ENCODE data around the gene PDCL2. TPM values are rescaled to one million over a fixed set of nuclear protein-coding genes. Genes with fewer than 3 reads are reported as not detected.

PDCL2 gene
- total and polyA plus RNA-seq, 2 experiments from 2014 or later, result 0.35 to 1.9 TPM

- H3K9me3 Mint-ChIP-seq, result peaks cover 64% of the 10 kb centered on the region
- Histone ChIP-seq H3K27me3 (ENCODE audit: insufficient read depth) (no peaks in the 10 kb centered on the region), H2AFZ (no peak overlapping the region), H4K20me1 (replicated peaks; ENCODE audit: insufficient read depth) (no peaks in the 10 kb centered on the region), H3K4me2 (no peak overlapping the region), H3K4me1 (ENCODE audit: insufficient read depth) (no peaks in the 10 kb centered on the region), H3K79me2 (replicated peaks; ENCODE audit: insufficient read depth) (no peaks in the 10 kb centered on the region), H3K36me3 (ENCODE audit: insufficient read depth) (peaks cover 22% of the 10 kb centered on the region), H3K9me2 (ENCODE audit: insufficient read depth) (no peaks in the 10 kb centered on the region), H3K4me3 (no peak overlapping the region), H3F3A (replicated peaks; ENCODE audit: low read depth) (no peaks in the 10 kb centered on the region), H3K27ac (ENCODE audit: low read depth) (no peak overlapping the region)
- peaks cover 50% of the 10 kb centered on the region for H3K36me3 Mint-ChIP-seq (ENCODE audit: low read depth)
- H3K27ac Mint-ChIP-seq, result no peak overlapping the region
- ATAC-seq (no peak), DNase-seq (ENCODE audit: low spot score) (no peak)
- no peak for TF ChIP-seq JUNB (IDR thresholded peaks at IDR 0.05; ENCODE audit: unreplicated experiment)
- TF ChIP-seq ZNF114 (CRISPR knock-in tag; IDR thresholded peaks at IDR 0.05), result no peak
- no peak for TF ChIP-seq ZNF462 (CRISPR knock-in tag; IDR thresholded peaks at IDR 0.05)
- no peak for TF ChIP-seq CREB1 (CRISPR knock-in tag; IDR thresholded peaks at IDR 0.05; ENCODE audit: low read depth)
- TF ChIP-seq POLR2AphosphoS5 (IDR thresholded peaks at IDR 0.05; ENCODE audit: low read depth), result no peak
- TF ChIP-seq EZH2 (IDR thresholded peaks at IDR 0.05; ENCODE audit: low read depth, unreplicated experiment), result no peak
- TF ChIP-seq, protein P1, sequence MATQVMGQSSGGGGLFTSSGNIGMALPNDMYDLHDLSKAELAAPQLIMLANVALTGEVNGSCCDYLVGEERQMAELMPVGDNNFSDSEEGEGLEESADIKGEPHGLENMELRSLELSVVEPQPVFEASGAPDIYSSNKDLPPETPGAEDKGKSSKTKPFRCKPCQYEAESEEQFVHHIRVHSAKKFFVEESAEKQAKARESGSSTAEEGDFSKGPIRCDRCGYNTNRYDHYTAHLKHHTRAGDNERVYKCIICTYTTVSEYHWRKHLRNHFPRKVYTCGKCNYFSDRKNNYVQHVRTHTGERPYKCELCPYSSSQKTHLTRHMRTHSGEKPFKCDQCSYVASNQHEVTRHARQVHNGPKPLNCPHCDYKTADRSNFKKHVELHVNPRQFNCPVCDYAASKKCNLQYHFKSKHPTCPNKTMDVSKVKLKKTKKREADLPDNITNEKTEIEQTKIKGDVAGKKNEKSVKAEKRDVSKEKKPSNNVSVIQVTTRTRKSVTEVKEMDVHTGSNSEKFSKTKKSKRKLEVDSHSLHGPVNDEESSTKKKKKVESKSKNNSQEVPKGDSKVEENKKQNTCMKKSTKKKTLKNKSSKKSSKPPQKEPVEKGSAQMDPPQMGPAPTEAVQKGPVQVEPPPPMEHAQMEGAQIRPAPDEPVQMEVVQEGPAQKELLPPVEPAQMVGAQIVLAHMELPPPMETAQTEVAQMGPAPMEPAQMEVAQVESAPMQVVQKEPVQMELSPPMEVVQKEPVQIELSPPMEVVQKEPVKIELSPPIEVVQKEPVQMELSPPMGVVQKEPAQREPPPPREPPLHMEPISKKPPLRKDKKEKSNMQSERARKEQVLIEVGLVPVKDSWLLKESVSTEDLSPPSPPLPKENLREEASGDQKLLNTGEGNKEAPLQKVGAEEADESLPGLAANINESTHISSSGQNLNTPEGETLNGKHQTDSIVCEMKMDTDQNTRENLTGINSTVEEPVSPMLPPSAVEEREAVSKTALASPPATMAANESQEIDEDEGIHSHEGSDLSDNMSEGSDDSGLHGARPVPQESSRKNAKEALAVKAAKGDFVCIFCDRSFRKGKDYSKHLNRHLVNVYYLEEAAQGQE (IDR thresholded peaks at IDR 0.05; ENCODE audit: unreplicated experiment), result no peak
- no peak for TF ChIP-seq CTCF (conservative IDR thresholded peaks at IDR 0.05; ENCODE audit: low read depth in 2 of 2)
- TF ChIP-seq ZNF331 (CRISPR knock-in tag; IDR thresholded peaks at IDR 0.05; ENCODE audit: low read depth), result no peak
- no peak for TF ChIP-seq NANOG (IDR thresholded peaks at IDR 0.05; ENCODE audit: borderline replicate concordance)
- TF ChIP-seq, protein P2, sequence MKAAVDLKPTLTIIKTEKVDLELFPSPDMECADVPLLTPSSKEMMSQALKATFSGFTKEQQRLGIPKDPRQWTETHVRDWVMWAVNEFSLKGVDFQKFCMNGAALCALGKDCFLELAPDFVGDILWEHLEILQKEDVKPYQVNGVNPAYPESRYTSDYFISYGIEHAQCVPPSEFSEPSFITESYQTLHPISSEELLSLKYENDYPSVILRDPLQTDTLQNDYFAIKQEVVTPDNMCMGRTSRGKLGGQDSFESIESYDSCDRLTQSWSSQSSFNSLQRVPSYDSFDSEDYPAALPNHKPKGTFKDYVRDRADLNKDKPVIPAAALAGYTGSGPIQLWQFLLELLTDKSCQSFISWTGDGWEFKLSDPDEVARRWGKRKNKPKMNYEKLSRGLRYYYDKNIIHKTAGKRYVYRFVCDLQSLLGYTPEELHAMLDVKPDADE (IDR thresholded peaks at IDR 0.05), result no peak
- TF ChIP-seq STAT1 (IDR thresholded peaks at IDR 0.05; ENCODE audit: unreplicated experiment), result no peak
- TF ChIP-seq EZH2phosphoT487 (IDR thresholded peaks at IDR 0.05; ENCODE audit: unreplicated experiment), result no peak
- H3K27me3 Mint-ChIP-seq (ENCODE audit: insufficient read depth, low read depth, poor library complexity), result peaks cover 2% of the 10 kb centered on the region
- H3K4me1 Mint-ChIP-seq, result no peaks in the 10 kb centered on the region
- no peak overlapping the region for H3K4me3 Mint-ChIP-seq
Measured at GRCh38 chr4:55578341-55579010, 13.6 kb downstream of the PDCL2 start.

Measured in GM23338 (cell line).